Measurements from ENCODE around the gene G2E3.
"Not testable (repeated sequence)": the region's sequence is repeated elsewhere in the genome, so short reads cannot be mapped to it uniquely, and the experiment has no call there.

The G2E3 gene

DNA sequence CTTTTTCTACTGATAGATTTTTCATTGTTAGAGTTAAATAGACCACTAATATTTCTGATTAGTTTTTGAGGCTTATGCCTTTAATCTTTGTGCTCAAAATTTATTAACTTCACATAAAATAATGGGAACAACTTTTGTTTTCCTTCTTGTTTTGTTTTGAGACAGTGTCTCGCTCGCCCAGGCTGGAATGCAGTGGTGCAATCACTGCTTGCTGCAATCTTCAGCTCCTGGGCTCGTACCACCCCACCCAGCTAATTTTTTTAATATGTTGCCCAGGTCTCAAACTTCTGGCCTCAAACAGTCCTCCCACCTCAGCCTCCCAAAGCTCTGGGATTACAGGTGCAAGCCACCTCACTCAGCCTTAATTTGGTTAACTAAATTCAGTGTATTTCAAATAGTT, 80.0 kb downstream of the G2E3 start:
- TF ChIP-seq, protein P1, sequence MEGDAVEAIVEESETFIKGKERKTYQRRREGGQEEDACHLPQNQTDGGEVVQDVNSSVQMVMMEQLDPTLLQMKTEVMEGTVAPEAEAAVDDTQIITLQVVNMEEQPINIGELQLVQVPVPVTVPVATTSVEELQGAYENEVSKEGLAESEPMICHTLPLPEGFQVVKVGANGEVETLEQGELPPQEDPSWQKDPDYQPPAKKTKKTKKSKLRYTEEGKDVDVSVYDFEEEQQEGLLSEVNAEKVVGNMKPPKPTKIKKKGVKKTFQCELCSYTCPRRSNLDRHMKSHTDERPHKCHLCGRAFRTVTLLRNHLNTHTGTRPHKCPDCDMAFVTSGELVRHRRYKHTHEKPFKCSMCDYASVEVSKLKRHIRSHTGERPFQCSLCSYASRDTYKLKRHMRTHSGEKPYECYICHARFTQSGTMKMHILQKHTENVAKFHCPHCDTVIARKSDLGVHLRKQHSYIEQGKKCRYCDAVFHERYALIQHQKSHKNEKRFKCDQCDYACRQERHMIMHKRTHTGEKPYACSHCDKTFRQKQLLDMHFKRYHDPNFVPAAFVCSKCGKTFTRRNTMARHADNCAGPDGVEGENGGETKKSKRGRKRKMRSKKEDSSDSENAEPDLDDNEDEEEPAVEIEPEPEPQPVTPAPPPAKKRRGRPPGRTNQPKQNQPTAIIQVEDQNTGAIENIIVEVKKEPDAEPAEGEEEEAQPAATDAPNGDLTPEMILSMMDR (IDR thresholded peaks at IDR 0.05; ENCODE audit: low read depth, low read length) = no peak
- H3K4me3 ChIP-seq (ENCODE audit: low read depth, low read length) = no peak overlapping the region

DNA sequence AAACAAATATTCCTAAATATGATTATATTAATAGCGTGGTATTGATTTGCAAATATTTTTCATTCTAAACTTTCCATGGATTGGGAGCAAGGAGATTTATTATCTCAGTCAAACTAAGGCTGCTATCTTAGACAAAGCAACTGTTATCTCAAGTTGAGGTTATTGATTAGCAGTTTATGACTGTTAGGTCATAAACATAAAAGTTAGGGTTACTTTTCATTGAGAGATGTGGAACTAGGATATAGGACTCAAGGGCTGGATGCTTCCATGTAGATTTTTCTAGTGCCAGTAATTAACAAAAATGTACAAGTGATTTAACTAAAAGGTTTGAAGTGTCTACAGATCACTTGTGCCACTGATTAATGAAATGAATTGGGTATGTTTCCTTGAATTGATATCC, 82.2 kb downstream of the G2E3 start:
- H3K4me3 ChIP-seq (ENCODE audit: low read depth, low read length) = no peak overlapping the region
- TF ChIP-seq, protein P1 (IDR thresholded peaks at IDR 0.05; ENCODE audit: low read depth, low read length) = no peak

DNA sequence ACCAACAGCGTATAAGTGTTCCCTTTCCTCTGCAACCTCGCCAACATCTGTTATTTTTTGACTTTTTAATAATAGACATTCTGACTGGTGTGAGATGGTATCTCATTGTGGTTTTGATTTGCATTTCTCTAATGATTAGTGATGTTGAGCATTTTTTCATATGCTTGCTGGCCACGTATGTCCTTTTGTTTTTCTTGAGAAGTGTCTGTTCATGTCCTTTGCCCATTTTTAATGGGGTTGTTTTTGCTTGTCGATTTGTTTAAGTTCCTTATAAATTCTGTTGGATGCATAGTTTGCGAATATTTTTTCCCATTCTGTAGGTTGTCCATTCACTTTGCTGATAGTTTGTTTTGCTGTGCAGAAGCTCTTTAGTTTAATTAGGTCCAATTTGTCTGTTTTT, 85.5 kb downstream of the G2E3 start:
- H3K4me3 ChIP-seq (ENCODE audit: low read depth, low read length) = not testable (repeated sequence)

DNA sequence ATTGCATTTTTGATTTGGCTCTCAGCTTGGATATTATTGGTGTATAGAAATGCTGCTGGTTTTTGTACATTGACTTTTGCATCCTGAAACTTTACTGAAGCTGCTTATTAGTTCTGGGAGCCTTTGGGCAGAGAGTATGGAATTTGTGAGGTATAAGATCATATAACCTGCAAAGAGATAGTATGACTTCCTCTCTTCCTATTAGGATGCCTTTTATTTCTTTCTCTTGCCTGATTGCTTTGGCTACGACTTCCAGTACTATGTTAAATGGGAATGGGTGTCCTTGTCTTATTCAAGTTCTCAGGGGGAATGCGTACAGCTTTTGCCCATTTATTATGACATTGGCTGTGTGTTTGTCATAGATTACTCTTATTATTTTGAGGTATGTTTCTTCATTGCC, 86.6 kb downstream of the G2E3 start:
- no peak overlapping the region for H3K4me3 ChIP-seq (ENCODE audit: low read depth, low read length)
- TF ChIP-seq, protein P1 (IDR thresholded peaks at IDR 0.05; ENCODE audit: low read depth, low read length) = no peak

DNA sequence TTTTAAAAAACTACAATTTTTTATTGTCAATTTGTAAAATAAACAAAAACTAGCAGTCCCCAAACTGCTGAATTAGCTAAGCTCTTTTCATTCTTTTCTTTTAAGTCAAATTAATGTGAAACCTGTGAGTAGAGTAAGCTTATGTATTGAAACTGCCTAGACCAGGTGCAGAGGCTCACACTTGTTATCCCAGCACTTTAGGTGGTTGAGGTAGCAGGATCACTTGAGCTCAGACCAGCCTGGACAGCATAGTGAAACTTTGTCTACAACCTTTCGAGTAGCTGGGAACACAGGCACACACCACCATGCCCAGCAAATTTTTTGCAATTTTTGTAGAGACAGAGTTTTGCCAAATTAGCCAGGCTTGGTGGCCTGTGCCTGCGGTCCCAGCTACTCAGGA, 89.5 kb downstream of the G2E3 start:
- H3K4me3 ChIP-seq (ENCODE audit: low read depth, low read length) = no peak overlapping the region
- TF ChIP-seq, protein P1 (IDR thresholded peaks at IDR 0.05; ENCODE audit: low read depth, low read length) = no peak

DNA sequence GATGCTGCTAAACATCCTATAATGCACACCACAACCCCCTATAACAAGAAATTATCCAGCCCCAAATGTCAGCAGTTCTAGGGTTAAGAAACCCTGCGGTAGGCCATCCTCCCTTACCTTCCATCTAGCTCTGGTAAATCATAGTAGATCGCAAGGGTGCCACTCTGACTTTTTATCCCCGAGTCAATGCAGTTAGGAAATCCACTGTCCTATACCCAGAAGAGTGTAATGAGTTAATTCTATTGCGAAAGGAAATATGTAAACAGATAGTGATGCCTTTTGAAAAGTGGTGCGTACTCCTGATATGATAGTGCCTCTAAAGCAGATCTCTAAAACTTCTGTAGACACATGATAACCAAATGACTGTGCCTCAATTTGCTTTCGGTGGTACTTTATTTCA, 93.0 kb downstream of the G2E3 start:
- H3K4me3 ChIP-seq (ENCODE audit: low read depth, low read length) = no peak overlapping the region
- TF ChIP-seq, protein P1 (IDR thresholded peaks at IDR 0.05; ENCODE audit: low read depth, low read length) = no peak

DNA sequence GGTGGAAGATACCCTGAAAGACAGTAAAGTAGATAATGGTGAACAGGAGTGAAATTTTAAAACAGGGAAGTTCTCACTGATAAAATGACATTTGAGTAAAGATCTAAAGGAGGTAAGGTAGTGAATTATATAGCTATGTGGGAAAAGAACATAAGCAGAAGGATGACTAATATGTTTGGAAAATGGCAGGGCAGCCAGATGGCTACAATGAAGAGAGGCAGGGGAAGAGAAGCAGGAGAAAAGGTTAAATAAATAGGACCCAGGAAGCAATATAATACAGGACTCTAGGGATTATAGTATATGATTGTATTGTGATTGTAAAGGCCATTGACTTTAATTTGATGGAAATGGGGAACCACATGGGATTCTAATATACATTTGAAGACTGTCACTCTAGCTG, 96.2 kb downstream of the G2E3 start:
- TF ChIP-seq, protein P1 (IDR thresholded peaks at IDR 0.05; ENCODE audit: low read depth, low read length) = no peak
- no peak overlapping the region for H3K4me3 ChIP-seq (ENCODE audit: low read depth, low read length)

DNA sequence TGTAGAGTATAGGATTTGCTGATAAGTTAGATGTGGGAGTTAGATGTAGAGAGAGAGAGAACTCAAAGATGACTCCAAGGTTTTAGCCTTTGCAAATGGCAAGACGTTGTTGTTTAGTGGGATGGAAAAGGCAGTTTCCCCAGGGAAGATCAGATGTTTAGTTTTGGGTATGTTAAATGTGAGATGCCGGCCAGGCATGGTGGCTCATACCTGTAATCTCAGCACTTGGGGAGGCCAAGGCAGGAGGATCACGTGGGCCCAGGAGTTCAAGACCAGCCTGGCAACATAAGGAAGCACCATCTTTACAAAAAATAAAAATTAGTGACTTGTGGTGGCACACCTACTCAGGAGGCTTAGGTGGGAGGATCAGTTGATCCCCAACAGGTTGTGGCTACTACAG, 96.7 kb downstream of the G2E3 start:
- TF ChIP-seq, protein P1 (IDR thresholded peaks at IDR 0.05; ENCODE audit: low read depth, low read length) = no peak
- H3K4me3 ChIP-seq (ENCODE audit: low read depth, low read length) = no peak overlapping the region
